Mammary epithelial cell (primary cell): ENCODE data around the gene CARHSP1.

Source experiments
- CTCF ChIP-seq, 2 donors: IDR thresholded peaks in 1 of 2; conservative IDR thresholded peaks in 1 of 2; 2 replicates each; pipeline ENCODE4 v1.5.1; 2011 to 2012; ENCODE audit warnings: inconsistent platforms in 2 of 2, low read length in 2 of 2, mild to moderate bottlenecking in 2 of 2, control low read depth in 1 of 2, low read depth in 1 of 2; ENCODE audit not compliant: insufficient read depth in 1 of 2; ENCODE audit errors: extremely low read depth in 1 of 2
- EZH2 ChIP-seq: IDR thresholded peaks from 2 replicates; pipeline ENCODE4 v1.6.1; 2012; ENCODE audit warnings: low read length, inconsistent platforms, borderline replicate concordance

- TF ChIP-seq CTCF (conservative IDR thresholded peaks at IDR 0.05 in 1 of 2, IDR thresholded peaks at IDR 0.05 in 1 of 2; ENCODE audit: extremely low read depth in 1 of 2, insufficient read depth in 1 of 2, low read depth in 1 of 2, low read length in 2 of 2) (no peak), EZH2 (no peak)
Observed at GRCh38 chr16:8892101-8892575, 23.3 kb upstream of the CARHSP1 start.
